Duodenal mucosa (tissue), 2 donors: ENCODE data around the gene ENO2.

Experiments
- H3K27ac ChIP-seq: one replicate; pipeline ENCODE4 v1.7.0; 2013; ENCODE audit warnings: low read depth, low read length
- H3K27me3 ChIP-seq, 2 donors: one replicate each; pipeline ENCODE4 v1.7.0; 2013; ENCODE audit warnings: low read length in 2 of 2, control low read depth in 1 of 2; ENCODE audit not compliant: insufficient read depth in 2 of 2, control insufficient read depth in 1 of 2
- H3K36me3 ChIP-seq, 2 donors: one replicate each; pipeline ENCODE4 v1.7.0; 2013; ENCODE audit warnings: low read length in 2 of 2, control low read depth in 1 of 2; ENCODE audit not compliant: insufficient read depth in 2 of 2, control insufficient read depth in 1 of 2
- H3K4me1 ChIP-seq, 2 donors: one replicate each; pipeline ENCODE4 v1.7.0; 2013; ENCODE audit warnings: low read length in 2 of 2, control low read depth in 1 of 2; ENCODE audit not compliant: insufficient read depth in 2 of 2, control insufficient read depth in 1 of 2
- H3K4me3 ChIP-seq, 2 donors: one replicate each; pipeline ENCODE4 v1.7.0; 2013; ENCODE audit warnings: low read length in 2 of 2, low read depth in 1 of 2
- H3K9ac ChIP-seq, 2 donors: one replicate each; pipeline ENCODE4 v1.7.0; 2013; ENCODE audit warnings: low read length in 2 of 2, low read depth in 1 of 2
- H3K9me3 ChIP-seq, 2 donors: one replicate each; pipeline ENCODE4 v1.7.0; 2013; ENCODE audit warnings: low read length in 2 of 2, control low read depth in 1 of 2; ENCODE audit not compliant: control insufficient read depth in 1 of 2

Gene ENO2

DNA sequence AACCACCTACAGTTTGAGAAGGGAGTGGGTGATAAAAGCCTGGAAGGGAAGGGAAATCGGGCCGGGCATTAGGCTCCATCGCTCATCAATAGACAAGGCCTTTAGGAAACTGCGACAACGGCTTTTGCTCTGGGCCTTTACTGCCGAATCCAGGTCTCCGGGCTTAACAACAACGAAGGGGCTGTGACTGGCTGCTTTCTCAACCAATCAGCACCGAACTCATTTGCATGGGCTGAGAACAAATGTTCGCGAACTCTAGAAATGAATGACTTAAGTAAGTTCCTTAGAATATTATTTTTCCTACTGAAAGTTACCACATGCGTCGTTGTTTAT, 29.0 kb downstream of the ENO2 start:
- Histone ChIP-seq H3K27ac (peak overlapping the region; percentile 95), H3K36me3 (peaks cover 9 to 20% of the 10 kb centered on the region in 2 donors), H3K4me3 (peak overlapping the region in 1 of 2 donors; percentile 95), H3K9ac (peak overlapping the region; percentile 82 to 99), H3K4me1 (peaks cover 26 to 49% of the 10 kb centered on the region in 2 donors), H3K9me3 (no peaks in the 10 kb centered on the region), H3K27me3 (no peaks in the 10 kb centered on the region)

DNA sequence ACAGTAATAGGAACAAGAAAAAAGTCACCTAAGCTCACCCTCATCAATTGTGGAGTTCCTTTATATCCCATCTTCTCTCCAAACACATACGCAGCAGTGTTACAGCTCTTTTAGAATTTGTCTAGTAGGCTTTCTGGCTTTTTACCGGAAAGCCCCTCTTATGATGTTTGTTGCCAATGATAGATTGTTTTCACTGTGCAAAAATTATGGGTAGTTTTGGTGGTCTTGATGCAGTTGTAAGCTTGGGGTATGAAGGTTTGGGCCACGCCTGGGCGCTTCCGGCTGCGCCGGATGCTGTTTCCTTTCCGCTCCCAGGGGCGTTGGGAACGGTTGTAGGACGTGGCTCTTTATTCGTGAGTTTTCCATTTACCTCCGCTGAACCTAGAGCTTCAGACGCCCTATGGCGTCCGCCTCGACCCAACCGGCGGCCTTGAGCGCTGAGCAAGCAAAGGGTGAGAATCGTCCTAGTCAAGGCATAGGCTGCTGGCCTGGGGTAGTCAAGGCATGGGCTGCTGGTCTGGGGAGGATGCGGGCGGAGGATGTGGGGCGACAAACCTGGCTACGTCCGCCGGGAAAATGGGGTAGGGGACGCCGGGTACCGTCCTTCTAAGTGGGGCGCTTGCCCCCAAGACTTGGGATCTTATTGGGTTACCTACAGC, 29.5 kb downstream of the ENO2 start, which contains the start of the genes C12orf57 and RNU7-1:
C12orf57 (plus strand) TSS at position 301 of the 659 bp plus-strand sequence; CDS start at position 401, 100 bp downstream.
RNU7-1 (plus strand) TSS at position 95 of the 659 bp plus-strand sequence.
- peak within 1 kb of the TSS; percentile 88 to 95 for H3K4me3 ChIP-seq
- no peaks in the 10 kb centered on the region for H3K27me3 ChIP-seq
- peaks cover 23 to 46% of the 10 kb centered on the region in 2 donors for H3K4me1 ChIP-seq
- peaks cover 9 to 20% of the 10 kb centered on the region in 2 donors for H3K36me3 ChIP-seq
- no peaks in the 10 kb centered on the region for H3K9me3 ChIP-seq
- peak within 1 kb of the TSS; percentile 95 for H3K27ac ChIP-seq
- peak within 1 kb of the TSS; percentile 82 to 99 for H3K9ac ChIP-seq

- H3K4me3 ChIP-seq: peak overlapping the region; percentile 88 to 95
- no peaks in the 10 kb centered on the region for H3K9me3 ChIP-seq
These were observed 30.2 kb downstream of the ENO2 start for GRCh38 chr12:6944381-6945186.

GRCh38 chr12:6945613-6946012, 31.2 kb downstream of the ENO2 start:
- Histone ChIP-seq H3K9ac (peak overlapping the region; percentile 65 to 67), H3K9me3 (no peaks in the 10 kb centered on the region), H3K36me3 (peaks cover 9 to 11% of the 10 kb centered on the region in 2 donors), H3K4me3 (peak overlapping the region; percentile 81 to 82), H3K27ac (peak overlapping the region; percentile 91), H3K4me1 (peaks cover 37 to 56% of the 10 kb centered on the region in 2 donors), H3K27me3 (no peaks in the 10 kb centered on the region)

More at GRCh38 chr12:6944381-6945186, 30.2 kb downstream of the ENO2 start:
- Histone ChIP-seq H3K9ac (peak overlapping the region; percentile 82 to 99), H3K36me3 (peaks cover 9 to 14% of the 10 kb centered on the region in 2 donors), H3K4me1 (peaks cover 31 to 47% of the 10 kb centered on the region in 2 donors), H3K27me3 (no peaks in the 10 kb centered on the region), H3K27ac (peak overlapping the region; percentile 95)

DNA sequence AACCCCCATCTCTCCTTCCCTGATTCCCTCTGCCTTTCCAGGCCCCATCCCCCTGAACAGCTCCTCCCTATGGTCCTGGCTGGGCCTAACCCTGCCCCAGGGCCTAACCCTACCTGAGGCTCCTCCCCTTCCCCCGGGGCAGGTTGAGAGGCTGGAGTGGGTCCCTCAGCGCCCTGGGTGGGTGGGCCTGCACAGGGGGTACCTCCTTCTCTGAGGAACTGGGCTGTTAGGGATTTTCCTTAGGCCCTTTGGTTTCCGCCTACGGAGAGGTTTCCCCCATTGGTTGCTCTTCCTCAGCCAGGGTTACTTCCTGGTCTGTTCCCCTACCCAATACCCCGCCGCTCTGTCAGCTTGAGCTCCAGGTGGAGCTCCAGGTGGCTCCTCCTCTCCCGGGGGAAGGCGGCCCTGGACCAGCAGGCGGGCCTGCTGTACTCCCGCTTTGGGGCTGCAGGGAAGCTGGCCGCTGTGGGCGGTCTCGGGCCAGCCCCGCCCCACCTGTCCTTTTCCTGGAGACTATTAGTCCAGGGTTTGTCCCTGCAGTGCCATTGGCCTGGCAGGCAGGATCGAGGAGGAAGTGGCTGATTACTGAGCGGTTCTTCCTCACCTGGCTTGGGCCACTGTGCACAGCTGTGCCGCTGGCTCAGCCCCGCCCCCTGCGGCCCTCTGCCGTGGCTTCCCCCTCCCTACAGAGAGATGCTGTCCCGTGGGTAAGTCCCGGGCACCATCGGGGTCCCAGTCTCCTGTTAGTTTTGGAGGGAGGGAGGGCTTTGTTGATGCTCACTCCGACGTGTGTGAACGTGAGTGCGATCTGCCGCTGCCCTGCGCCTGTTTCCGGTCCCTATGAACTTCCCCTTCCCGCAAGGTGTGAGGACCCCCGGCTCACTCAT, 31.9 kb downstream of the ENO2 start:
- no peaks in the 10 kb centered on the region for H3K27me3 ChIP-seq
- H3K9me3 ChIP-seq: no peaks in the 10 kb centered on the region
- H3K4me3 ChIP-seq: peak overlapping the region; percentile 81 to 82
- peak overlapping the region; percentile 91 for H3K27ac ChIP-seq
- peaks cover 4 to 5% of the 10 kb centered on the region in 2 donors for H3K36me3 ChIP-seq
- peaks cover 39 to 61% of the 10 kb centered on the region in 2 donors for H3K4me1 ChIP-seq
- peak overlapping the region; percentile 65 to 67 for H3K9ac ChIP-seq

DNA sequence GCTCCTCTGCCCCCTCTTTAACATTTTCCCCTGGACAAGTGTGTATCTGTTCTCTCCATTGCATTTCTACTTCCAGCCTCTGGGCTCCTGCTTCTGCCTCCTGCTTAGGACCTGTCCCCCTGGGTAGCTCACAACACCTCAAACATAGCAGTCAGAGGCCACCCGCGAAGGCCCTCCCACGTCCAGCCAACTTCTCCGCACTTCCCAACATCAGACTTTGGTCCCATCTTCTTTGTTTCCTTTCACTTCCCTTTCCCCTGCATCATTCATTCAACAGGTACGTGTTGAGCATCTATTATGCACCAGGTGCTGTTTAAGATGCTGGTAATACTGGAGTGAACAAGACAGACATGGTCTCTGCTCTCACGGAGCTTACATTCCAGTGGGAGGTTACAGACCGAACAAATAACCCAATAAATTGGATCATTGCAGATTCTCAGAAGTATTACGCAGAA, 32.6 kb downstream of the ENO2 start:
- Histone ChIP-seq H3K27ac (peak overlapping the region; percentile 91), H3K4me1 (peaks cover 39 to 61% of the 10 kb centered on the region in 2 donors), H3K4me3 (peak overlapping the region; percentile 81 to 82), H3K27me3 (no peaks in the 10 kb centered on the region), H3K36me3 (no peaks in the 10 kb centered on the region), H3K9me3 (no peaks in the 10 kb centered on the region), H3K9ac (peak overlapping the region; percentile 65 to 67)

DNA sequence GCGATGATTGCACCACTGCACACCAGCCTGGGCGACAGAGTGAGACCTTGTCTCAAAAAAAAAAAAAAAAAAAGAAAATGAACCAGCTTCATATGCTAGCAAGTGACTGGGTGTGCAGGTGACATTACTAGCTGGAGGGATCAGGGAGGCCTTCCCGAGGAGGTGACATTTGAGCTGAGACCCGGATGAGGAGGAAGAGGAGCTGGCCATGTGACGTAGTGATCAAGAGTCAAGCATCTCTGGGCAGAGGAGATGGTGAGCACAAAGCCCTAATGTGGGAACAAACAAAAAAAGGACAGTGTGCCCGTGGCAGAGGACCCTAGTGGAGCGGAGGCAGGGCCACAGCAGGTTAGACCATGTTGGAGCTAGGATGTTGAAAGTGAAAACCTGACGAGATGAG, 33.2 kb downstream of the ENO2 start:
- H3K9me3 ChIP-seq: no peaks in the 10 kb centered on the region
- peaks cover 0 to 4% of the 10 kb centered on the region in 2 donors for H3K36me3 ChIP-seq
- no peak overlapping the region for H3K4me3 ChIP-seq
- H3K27ac ChIP-seq: no peak overlapping the region
- H3K4me1 ChIP-seq: peaks cover 39 to 60% of the 10 kb centered on the region in 2 donors
- peak overlapping the region in 1 of 2 donors; percentile 65 for H3K9ac ChIP-seq
- H3K27me3 ChIP-seq: no peaks in the 10 kb centered on the region

DNA sequence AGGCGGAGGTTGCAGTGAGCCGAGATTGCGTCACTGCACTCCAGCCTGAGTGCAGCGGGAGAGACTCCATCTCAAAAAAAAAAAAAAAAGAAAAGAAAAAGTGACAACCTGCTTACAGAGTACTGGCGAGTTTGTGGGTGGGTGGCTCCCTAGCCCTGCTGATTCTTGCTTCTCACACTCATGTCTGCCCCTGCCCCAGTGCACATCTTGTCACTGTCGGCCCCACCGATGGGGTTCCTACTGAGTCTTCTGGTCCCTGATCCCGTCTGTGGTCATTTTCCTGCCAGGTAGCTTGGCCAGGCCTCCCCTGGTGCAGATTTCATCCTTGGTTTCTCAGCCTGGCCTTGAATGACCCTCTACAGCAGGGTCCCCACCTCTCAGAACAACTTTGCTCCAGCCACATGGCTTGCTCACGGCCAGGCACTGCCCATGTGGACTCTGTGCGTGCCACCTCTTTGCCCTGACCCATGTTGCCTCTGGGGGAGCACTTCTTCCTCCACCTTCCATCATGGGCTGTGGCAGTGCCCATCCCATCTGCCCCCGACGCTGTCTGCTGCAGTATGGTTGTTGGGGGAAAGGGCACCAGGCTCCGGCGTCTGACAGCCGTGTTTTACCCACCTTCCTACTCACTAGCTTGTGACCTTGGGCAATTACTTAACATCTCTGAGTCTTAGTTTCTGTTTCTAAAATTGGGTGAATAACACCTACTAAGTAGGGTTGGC, 34.7 kb downstream of the ENO2 start:
- no peaks in the 10 kb centered on the region for H3K27me3 ChIP-seq
- H3K9me3 ChIP-seq: no peaks in the 10 kb centered on the region
- peak overlapping the region; percentile 11 for H3K27ac ChIP-seq
- peaks cover 39 to 63% of the 10 kb centered on the region in 2 donors for H3K4me1 ChIP-seq
- peaks cover 0 to 4% of the 10 kb centered on the region in 2 donors for H3K36me3 ChIP-seq
- peak overlapping the region; percentile 39 to 63 for H3K9ac ChIP-seq
- peak overlapping the region in 1 of 2 donors; percentile 30 for H3K4me3 ChIP-seq

GRCh38 chr12:6950401-6950801, 36.0 kb downstream of the ENO2 start:
- peaks cover 4 to 11% of the 10 kb centered on the region in 2 donors for H3K36me3 ChIP-seq
- peak overlapping the region in 1 of 2 donors; percentile 30 for H3K9ac ChIP-seq
- peaks cover 40 to 63% of the 10 kb centered on the region in 2 donors for H3K4me1 ChIP-seq
- H3K27me3 ChIP-seq: no peaks in the 10 kb centered on the region
- no peaks in the 10 kb centered on the region for H3K9me3 ChIP-seq
- H3K27ac ChIP-seq: peak overlapping the region; percentile 65
- peak overlapping the region; percentile 67 to 74 for H3K4me3 ChIP-seq
